GM18867 (cell line): ENCODE measurements around the gene TPST1.
"Not testable (repeated sequence)": the region's sequence is repeated elsewhere in the genome, so short reads cannot be mapped to it uniquely, and the experiment has no call there.

Experiments used
- ATAC-seq: cut with Tn5 transposase; IDR thresholded peaks from one replicate; pipeline ENCODE4 v1.9.1; 2021; ENCODE audit warnings: mild to moderate bottlenecking, moderate library complexity; ENCODE audit not compliant: unreplicated experiment

The TPST1 gene

DNA sequence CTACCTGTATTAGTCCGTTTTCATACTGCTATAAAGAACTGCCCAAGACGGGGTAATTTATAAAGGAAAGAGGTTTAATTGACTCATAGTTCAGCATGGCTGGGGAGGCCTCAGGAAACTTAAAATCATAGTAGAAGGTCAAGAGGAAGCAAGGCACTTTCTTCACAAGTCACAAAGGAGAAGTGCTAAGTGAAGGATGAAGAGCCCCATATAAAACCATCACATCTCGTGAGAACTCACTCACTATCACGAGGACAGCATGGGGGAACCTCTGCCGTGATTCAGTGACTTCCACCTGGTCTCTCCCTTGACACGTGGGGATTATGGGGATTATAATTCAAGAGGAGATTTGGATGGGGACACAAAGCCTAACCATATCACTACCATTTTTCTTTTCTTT is 119.9 kb downstream of the TPST1 start:
- not testable (repeated sequence) for ATAC-seq

DNA sequence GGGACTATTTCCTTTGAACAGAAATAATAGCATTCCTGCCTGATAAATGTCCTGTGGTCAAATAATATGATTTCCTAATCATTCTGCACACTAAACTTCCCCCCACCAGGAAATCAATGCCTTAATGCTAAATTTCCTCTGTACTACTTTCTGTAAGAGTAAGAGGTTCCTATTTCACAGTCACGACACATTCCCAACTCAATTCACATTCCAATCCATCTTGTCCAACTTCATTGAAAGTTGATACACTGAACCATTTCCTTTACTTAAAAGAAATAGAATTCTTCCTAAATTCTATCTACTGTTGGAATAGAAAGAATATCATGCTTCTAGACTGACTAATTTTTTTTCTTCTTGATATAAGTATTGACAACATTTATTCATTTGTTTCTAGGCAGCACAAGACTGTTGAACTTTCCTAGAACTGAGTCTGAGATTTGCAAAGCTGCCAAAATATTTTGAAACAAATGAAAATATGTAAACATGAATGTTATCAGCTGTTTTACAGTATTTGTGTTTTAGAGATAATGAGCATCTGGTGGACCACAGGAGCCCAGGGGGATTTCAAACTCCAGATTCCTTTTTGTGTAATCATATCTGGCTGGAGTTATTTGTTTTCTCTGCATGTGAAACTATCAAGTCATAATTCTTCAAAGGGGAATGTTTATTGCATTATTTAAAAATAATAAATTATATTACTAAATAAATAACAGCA is 121.5 kb downstream of the TPST1 start:
- no peak for ATAC-seq

DNA sequence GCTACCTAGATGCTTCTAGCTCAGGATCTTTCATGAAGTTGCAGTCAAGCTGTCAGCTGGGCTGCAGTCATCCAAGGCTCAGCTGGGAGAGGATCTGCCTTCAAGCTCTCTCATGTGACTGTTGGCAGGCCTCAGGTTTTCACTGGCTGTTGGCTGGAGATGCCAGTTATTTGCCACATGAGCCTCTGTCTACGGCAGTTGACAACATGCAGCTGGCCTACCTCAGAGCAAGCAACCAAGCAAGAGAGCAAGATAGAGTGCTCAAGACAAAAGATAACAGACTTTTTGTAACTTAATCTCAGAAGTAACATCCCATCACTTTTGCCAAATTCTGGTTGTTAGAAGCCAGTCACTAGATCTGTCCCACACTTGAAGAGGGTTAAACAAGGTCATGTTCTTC is 125.8 kb downstream of the TPST1 start:
- no peak for ATAC-seq

DNA sequence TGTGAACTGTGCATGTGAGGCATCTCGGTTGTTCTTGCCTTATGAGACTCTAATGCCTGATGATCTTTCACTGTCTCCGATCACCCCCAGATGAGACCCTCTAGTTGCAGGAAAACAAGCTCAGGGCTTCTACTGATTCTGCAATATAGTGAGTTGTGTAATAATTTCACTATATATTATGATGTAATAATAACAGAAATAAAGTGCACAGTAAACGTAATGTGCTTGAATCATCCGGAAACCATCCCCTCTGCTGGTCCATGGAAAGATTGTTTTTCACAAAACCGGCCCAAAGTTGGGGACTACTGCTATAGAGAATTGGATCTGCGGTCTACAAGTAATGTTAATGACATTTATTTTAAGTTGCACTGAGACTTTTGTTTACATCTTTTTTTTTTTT is 126.7 kb downstream of the TPST1 start:
- ATAC-seq = no peak

DNA sequence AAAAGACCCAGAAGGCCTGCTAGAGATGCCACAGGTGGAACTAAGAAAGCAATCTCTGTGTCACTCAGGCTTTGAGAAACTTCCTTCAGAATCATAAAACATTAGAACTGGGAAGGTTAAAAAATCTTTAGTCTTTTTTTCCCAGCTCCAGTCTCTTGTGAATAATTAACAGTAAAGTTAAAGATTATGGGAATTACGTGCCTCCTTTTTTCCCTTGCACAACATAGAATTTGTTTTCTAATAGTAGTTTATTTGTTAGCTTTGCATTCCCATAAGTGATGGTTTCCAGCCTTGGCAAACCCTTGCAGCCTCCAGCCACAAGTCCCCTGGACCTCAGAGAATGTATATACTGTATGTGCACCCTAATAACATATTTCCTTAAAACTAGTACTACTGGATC is 128.3 kb downstream of the TPST1 start:
- no peak for ATAC-seq

DNA sequence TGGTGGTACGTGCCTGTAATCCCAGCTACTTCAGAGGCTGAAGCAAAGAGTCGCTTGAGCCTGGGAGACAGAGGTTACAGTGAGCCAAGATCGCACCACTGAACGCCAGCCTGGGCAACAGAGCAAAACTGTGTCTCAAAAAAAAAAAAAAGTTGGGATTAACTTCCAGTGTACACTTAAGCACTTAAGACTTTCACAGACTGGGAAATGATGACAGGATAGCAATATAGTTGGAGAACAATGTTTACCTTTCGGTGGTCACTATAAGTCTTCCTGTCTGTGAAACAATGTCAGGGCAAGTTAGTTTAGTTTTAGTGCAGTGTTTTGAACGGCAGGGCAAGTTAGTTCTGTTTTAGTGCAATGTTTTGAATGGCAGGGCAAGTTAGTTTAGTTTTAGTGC is 130.2 kb downstream of the TPST1 start:
- no peak for ATAC-seq

DNA sequence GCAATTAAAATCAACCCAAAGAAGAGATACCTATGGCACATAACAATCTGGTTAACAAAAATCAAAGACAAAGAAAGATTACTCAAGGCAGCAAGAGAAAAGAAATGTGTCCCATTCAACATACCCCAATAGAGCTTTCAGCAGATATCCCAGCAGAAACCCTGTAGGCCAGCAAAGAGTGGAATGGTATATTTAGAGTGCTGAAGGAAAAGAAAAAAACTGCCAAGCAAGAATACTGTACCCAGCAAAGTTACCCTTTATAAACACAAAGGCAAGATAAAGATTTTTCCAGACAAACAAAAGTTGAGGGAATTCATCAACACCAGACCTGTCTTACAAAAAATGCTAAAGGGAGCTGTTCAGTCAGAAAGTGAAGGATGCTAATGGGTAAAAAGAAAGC is 131.6 kb downstream of the TPST1 start:
- ATAC-seq = no peak

DNA sequence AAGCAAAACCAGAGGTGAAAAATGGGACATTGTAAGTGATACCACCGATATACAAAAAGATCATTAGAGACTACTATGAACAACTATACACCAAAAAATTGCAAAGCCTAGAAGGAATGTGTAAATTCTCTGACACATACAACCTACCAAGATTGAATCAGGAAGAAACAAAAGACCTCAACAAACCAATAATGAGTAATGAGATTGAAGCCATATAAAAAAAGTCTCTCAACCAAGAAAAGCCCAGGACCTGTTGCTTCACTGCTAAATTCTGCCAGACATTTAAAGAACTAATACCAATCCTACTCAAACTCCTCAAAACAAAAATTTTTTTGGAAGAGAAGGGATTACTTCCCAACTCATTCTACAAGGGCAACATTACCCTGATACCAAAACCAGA is 134.0 kb downstream of the TPST1 start:
- no peak for ATAC-seq

DNA sequence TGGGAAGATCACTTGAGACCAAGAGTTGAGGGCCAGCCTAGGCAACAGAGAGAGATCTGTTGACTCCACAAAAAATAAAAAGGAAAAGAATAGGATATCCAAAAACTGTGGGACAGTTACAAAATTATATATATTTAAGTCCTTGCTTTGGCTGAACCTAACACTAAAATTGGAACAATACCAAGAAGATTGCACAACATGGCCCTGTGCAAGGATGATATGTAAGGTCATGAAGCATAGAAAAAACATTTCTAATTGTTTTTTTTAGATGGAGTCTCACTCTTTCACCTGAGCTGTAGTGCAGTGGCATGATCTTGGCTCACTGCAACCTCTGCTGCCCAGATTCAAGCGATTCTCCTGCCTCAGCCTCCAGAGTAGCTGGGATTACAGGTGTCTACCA is 139.0 kb downstream of the TPST1 start:
- ATAC-seq = no peak

DNA sequence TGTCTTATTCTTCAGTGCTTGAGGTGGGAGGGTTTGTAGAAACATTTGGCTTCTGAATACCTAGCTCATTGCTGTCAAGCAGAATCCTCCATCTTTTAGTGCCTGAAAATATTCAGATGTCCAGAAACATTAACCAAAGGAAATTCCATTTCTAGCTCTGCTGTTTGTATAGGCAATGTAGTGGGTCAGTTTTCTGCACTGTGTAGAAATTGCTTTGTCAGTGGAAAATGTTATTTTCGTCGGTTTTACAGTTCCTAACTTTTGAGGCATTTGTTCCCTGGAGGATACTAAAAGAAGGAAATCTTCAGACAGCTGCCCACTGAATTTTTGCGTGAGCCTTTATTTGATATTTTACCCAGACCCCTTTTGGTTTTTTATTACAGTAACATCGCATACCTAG is 143.4 kb downstream of the TPST1 start:
- no peak for ATAC-seq

DNA sequence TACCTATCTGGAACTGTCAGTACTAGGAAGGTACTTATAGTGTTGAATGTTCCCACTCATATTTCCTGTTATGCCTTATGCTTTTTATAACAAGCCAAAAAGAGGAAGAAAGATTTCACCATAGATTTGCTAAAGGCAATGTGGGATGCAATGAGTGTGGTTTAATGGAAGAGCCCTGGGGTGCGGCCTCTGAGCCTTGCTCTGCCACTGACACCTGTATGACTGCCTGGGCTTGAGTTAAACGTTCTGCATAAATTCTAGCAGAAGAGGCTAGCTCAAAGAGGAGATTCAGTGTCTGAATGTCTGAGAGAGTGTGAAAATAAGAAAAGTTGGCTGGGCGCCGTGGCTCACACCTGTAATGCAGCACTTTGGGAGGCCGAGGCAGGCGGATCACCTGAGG is 143.8 kb downstream of the TPST1 start:
- ATAC-seq = no peak

DNA sequence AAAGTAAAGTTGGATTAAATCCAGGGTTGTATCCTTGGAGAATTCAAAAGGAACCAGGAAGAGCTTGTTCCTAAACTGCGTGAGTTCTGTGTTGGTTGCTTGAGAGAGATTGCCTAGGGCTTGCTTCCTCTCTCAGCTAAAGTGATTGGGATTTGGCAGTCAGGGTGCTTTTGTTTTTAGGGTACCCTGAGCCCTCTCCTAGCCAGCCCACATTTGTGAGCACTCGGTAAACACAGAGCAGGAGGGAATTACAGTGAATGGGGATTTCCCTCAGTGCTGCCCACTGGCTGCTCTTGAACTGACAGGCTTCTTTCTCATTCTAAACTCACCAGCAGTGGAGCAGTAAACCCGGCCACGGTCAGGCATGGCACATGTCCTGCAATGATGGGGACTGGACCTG is 146.9 kb downstream of the TPST1 start:
- no peak for ATAC-seq

DNA sequence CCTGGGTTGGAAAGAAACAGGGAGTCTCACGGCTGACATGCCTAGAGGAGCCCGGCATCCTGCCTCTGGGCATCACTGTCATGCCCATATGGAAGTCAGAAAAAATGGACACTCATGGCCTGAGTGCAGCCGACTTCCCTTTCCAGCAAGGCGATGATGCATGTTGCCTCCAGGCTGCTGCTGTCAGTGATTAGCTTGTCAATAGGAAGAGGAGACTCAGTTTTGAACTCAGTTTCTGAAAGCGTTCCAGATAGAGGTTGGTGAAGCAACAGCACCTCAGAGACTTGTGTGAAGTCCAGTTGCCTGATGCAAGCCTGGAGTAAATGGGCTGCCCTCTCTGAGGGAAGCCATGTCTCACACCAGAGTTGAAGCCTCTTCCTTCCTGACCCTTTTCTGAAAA is 148.4 kb downstream of the TPST1 start:
- ATAC-seq = no peak

DNA sequence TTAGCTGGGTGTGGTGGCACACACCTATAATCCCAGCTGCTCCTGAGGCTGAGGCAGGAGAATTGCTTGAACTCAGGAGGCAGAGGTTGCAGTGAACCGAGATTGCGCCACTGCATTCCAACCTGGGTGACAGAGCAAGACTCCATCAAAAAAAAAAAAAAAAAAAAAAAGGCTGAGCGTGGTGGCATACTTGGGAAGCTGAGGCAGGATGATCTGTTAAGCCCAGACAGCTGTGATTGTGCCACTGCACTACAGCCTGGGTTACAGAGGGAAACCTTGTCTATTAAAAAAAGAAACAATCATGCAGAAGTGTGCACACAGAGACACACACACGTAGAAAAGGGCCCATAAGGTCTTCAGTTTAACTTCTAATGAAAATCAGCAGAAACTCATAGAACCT is 150.6 kb downstream of the TPST1 start:
- ATAC-seq = no peak

DNA sequence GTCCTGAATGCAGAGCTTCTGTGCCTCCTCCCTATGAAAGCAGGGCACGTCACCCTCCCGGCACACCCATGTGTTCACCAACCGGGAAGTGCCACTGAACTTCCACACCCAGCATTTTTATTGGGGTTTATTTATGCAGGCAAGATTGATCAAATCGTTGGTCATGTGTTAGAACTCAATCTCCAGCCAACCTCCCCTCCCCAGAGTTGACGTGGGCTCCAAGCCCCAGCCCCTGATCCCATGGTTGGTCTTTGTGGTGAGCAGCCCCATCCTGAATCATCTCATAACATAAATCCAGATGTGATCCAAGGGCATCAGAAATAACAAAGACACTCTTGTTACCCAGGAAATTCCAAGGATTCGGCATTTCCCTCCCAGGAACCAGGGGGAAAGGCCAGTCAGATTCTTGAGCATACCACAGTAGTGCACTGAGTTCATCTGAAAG is 151.2 kb downstream of the TPST1 start:
- ATAC-seq = no peak

DNA sequence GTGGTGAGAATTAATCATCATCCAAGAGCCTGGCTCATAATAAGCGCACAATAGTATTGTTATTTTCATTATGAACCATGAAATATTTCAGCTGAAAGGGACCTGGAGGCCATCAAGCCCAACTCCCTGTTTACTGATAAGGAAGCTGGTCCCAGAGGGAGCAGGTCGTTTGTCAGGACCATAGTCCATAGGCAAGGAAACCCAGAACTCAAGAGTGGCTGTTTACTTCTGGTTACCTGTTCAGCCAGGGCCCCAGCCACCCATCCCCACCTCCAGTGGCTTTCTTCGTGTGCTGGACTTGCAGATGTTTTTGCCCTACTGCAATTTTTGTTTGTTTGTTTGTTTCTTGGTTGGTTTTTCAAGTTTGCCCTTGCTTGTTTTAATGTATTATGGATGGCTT is 152.0 kb downstream of the TPST1 start:
- no peak for ATAC-seq

DNA sequence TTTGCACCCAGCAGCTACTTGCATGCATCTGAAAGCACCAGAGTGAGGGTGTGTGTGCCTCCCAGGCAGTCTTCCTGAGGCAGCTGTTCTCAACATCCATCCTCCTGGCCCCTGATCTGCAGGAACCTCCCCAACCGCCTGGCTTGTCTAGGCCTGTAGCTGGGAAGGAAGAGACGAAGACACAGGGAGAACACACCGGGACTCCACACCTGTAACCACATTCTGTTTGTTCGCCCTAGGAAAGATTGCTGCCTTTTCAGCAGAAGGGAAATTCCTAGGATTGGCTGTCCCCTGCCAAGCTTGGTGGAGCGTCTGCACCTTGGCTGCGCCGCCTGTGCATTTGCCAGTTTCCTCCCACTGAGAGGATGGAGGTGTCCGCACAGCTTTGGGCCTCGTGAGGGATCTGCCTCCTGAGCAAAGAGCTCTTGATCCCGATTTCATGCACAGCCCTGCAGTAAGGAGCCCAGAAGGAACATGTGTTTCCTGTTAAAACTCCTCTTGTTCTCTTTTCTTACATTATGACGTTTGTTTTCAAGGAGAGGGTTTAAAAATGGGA is 154.6 kb downstream of the TPST1 start:
- ATAC-seq = no peak

DNA sequence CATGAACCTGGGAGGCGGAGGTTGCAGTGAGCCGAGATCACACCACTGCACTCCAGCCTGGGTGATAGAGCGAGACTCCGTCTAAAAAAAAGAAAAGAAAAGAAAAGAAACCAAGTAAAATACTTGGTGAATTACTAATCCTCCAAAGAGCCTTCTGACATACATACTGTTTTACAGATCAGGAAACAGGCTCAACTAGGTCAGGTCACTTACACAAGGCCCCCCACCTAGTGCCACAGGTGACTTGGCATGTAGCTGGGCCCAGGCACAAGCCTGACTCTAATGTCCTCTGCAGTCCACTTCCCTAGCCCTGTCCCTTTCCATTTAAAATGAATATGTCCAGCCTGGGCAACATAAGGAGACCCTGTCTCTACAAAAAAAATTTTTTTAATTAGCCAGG is 157.0 kb downstream of the TPST1 start:
- no peak for ATAC-seq

DNA sequence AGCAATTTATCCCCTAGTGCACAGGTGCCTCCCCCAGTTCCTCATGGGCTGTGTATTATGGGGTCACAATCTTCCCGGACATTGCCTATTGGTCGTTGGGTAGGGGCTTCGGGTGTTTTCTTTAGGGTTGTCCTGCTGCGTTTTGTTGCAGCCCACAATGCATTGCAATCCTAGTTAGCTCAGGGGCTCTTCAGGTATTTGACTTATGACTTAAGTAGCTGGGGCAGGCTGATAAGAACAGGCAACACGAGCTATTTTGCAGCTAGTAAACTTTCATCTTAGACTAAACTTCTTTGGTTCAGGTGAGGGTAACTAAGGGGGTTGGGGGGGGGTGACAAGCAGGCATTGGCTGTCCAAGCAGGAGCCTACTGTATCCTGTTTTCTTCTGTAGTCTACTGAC is 158.5 kb downstream of the TPST1 start:
- no peak for ATAC-seq

DNA sequence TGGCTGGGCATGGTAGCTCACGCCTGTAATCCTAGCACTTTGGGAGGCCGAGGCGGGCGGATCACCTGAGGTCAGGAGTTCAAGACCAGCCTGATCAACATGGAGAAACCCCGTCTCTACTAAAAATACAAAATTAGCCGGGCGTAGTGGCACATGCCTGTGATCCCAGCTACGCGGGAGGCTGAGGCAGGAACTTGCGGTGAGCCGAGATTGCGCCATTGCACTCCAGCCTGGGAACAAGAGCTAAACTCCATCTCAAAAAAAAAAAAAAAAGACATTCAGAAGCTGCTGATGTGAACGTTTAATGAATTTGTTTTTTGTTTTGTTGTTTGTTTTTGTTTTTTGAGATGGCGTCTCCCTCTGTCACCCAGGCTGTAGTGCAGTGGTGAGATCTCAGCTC is 159.9 kb downstream of the TPST1 start:
- ATAC-seq = not testable (repeated sequence)

DNA sequence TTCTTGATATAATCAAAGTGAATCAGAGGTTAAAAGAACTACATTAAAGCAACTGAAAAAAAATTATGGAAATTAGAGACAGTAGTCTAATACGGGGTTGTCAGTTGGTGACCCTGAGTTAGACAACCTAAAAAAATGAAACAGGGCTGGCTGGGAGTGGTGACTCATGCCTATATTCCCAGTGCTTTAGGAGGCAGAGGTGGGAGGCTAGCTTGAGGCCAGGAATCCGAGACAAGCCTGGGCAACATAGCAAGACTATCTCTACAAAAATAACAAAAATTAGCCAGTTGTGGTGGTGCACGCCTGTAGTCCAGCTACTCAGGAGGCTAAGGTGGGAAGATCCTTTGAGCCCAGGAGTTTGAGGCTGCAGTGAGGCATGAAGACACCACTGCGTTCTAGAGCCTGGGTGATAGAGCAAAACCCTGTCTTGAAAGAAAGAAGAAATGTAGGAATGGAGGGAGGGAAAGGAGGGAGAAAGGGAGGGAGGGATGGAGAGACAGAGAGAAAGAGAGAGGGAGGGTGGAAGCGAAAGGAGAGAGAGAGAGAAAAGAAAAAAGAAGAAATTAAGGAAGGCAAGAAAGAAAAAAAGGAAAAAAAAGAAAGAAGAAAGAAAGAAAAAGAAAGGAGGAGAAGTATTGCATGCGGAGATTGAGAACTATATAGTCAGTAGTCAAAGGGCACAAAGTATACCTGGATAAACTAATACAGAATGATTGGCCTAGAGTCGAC is 166.1 kb downstream of the TPST1 start:
- no peak for ATAC-seq

DNA sequence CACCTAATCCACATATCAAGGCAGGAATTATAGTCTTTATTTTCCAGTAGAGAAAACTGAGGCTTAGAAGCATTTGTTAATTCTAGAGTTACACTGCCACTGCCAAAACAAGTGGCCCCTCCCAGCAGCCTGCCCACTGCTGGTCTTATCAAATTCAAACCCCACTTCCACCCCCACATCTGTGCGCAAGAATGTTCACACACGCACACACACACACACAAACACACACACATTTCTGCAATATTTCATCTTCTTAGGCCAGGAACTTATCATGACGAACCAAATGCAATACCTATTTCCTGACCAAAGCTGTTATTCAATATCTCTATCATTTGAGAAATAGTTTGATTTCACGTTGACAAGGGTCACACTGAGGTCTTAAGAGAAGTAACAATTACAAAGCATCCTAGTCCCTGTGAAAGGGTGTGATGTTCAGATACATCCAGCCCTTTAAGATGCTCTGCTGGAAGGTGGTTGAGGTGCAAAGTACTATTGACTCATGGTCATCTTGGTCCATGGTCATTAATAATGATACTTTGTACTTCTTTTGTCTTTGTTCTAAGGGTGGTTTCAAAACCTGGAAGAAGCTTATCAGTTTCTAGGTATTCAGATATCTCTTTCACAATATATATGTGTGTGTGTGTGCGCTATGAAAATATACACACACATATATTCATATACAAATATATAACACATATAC is 169.2 kb downstream of the TPST1 start:
- ATAC-seq = not testable (repeated sequence)
